Kasumi-1 (cell line): ENCODE data around the gene GPR158.
"Not testable (repeated sequence)": the region's sequence is repeated elsewhere in the genome, so short reads cannot be mapped to it uniquely, and the experiment has no call there.

Experiments
- DNase-seq, 2 experiments: peaks; one replicate each; lab custom pipeline; 2025; lab: John Stamatoyannopoulos, UW

Gene GPR158

DNA sequence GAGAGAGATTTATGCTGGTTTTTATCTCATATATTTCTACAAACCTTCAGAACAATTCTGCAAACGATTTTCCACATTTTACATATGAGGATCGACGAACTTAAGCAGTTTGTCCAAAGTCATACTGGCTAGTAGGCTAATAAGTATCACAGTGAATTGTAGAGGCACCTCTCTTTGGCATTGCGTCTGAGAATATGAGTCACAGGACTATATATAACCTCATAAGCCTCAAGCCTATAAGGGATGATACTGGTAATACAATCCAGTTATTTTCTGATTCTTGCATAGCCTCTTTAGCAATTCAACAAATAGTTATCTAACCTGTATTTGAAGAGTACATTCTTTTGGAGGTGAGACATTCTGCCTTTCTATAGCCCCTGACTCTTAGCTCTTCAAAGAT, 129.8 kb downstream of the GPR158 start:
- DNase-seq: no peak

DNA sequence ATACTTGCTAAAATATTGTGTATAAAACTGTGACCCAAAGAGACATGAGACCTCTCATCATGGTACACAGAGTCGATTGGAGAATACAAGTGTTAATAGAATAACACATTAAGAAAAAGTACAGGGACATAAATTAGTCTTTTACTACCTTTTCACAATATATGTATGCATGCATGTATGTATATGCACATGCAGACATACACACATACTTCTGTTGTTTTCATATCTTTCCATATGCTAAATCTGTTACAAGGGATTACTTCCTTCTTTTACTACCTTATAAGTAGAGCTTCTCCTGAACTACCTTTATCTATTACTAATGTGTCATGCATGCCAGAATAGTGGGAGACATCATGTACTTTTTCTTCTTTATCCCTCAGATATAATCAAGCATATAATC, 131.6 kb downstream of the GPR158 start:
- DNase-seq: no peak

DNA sequence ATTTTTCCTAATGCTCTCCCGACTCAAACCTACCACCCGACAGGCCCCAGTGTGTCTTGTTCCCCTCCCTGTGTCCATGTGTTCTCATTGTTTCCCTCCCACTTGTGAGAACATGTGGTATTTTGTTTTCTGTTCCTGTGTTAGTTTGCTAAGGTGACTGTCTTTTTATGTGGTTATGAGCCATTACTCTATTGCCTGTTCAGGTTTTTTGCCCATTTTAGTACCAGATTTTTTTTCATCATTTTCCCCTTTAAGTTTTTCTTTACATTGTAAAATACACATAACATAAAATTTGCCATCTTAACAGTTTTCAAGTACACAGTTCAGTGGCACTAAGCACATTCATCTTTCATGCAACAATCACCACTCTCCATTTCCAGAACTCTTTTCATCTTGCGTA, 133.5 kb downstream of the GPR158 start:
- DNase-seq: no peak

DNA sequence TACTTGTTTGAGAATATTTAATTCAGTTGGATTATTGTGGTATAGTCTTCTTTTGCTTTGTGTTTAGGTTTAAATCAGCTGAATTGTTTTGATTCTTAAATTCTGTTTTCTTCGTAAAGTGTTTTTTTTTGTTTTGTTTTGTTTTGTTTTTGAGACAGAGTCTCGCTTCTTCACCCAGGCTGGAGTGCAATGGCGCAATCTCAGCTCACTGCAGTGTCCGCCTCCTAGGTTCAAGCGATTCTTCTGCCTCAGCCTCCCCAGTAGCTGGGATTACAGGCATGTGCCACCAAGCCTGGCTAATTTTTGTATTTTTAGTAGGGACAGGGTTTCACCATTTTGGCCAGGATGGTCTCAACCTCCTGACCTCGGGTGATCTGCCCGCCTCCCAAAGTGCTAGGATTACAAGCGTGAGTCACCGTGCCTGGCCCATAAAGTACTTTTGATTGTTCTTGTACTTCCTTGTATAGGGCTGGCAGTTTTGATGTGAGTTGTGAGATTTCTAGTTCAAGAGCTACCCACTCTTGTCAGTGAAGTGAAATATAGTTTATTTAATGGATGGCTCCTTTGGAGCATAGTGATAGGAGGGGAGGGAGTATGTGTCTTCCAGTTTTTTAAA, 142.9 kb downstream of the GPR158 start:
- DNase-seq: not testable (repeated sequence)

DNA sequence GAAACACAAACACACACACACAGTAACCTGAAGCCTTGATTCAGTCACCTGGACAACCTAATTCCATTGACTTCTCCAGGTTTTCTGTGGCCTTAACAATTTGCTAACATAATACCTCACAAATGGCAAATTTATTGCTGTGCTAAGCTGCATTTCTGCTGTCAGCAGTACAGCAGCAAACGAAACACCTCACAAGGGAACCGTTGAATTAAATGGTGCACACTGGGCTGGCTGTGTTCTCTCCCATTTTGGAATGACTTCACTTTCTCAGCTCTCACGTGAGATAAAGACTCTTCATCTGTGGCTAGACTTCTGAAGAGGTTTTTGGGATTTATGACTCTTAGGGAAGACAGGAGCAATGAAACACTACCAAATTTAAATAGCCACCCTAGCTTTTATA, 152.5 kb downstream of the GPR158 start:
- DNase-seq: no peak

DNA sequence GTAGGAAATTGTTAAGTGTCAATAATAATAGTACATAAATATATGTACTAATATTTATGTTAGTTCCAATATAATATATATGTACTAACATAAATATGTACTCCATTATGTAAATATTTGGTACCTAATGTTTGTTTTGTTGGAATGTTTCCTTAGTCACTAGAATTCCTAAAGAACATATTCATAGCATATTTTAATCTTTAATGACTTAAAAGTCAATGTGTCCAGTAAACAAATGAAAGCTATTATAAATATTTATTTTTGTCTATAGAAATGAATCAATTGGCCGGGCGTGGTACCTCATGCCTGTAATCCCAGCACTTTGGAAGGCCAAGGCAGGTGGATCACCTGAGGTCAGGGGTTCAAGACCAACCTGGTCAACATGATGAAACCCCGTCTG, 153.6 kb downstream of the GPR158 start:
- DNase-seq: no peak

DNA sequence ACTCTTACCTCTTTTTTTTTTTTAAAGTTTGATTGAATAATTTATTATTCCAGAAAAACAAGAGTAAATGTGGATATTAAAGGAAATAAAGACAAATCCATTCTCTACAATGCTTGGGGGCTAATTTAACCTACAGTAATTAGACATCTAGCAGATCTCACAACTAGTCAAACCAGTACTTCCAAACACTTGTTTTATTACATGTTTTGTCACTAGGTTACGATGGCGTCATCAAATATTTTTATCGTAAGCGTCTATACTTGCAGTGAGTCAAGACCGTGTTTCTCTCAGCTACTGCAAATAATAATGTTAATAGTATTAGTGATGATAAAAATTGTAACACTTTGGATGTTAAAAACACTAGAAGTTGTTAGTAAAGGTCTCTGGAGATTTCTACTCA, 154.8 kb downstream of the GPR158 start:
- DNase-seq: not testable (repeated sequence)

DNA sequence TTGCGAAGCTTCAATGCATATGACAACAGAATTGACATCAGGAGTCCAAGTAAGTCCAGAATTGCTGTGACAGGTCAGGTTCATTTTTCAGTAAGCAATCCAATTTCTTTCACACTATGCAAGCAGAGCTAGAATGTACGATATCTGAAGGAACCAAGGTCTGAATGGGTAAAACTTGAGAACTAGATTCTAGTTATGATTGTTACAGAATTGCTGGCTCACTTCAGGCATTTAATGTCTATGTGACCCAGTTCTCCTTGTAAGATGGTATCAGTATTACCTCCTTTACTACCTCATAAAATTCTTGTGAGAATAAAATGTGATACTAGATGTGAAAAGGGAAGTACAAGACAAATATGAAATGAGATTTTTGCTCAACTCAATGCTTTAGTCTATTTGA, 159.6 kb downstream of the GPR158 start:
- no peak for DNase-seq

DNA sequence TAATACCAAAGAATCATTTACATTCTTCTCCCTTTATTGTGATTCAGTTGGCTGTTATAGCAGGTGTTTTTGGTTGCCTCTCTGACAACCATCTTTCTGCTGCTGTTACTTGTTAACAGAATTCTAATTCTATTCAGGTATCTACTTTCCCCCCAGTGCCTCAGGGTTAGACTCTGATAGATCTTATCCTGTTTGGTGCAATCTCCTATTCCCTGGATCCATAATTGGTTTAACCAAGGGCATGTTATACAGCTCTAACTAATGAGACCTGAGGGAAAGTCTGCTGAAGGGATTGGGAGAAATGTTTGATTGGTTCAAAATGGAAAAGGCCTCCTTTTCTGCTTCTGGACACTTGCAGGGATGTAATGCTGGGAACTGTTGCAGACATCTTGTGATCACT, 161.5 kb downstream of the GPR158 start:
- no peak for DNase-seq

DNA sequence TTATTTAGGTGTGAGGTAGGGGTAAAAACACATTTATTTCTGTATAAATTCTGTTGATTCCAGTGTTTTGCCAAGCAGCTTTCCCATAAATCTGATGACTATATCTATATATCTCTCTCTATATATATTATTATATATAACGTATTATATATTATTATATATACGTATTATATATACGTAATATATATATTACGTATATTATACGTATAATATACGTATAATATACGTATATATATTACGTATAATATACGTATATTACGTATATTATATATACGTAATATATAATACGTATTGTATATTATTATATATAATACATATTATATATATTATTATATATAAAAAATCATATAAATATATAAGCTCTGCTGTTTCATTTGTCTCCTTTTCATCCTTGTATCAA, 163.5 kb downstream of the GPR158 start:
- DNase-seq: no peak

DNA sequence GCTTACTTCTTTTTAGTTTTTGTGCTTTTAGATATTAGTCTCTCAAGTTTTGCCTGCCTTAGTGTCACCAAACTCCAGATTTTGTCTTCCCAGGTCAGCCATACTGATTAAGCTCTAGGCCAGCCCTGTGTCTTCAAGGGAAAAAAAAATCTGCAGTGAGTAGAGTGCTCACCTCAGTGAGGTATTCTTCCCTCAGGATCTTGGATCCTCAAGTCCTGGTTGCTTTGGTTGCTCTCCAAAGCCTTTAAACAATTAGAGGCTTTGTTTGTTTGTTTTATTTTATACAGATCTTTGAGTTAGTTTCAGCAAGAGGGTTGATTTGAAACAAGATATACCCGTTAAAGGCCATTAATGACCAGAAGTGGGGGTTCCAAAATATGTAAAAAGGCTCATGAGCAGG, 165.2 kb downstream of the GPR158 start:
- DNase-seq: no peak

DNA sequence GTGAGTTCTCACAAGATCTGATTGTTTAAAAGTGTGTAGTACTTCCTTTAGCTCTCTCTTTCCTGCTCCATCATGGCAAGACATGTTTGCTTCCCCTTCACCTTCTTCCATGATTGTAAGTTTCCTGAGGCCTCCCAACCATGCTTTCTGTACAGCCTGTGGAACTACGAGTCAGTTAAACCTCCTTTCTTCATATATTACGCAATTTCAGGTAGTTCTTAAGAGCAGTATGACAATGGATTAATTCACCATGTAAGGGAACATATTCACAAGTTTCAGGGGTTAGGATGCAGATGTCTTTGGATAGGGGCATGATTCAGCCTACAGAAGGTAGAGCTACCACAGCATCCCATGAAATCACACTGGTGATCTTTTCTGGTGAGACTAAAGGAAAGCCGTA, 174.7 kb downstream of the GPR158 start:
- DNase-seq: no peak

DNA sequence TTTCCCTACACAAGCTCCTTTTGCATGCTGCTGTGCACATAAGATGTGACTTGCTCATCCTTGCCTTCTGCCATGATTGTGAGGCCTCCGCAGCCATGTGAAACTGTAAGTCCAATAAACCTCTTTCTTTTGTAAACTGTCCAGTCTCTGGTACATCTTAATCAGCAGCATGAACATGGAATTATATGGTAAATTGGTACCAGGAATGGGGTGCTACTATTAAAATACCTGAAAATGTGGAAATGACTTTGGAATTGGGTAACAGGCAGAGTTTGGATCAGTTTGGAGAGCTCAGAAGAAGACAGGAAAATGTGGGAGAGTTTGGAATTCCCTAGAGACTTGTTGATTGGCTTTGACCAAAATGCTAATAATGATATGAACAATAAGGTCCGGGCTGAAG, 181.8 kb downstream of the GPR158 start:
- no peak for DNase-seq

DNA sequence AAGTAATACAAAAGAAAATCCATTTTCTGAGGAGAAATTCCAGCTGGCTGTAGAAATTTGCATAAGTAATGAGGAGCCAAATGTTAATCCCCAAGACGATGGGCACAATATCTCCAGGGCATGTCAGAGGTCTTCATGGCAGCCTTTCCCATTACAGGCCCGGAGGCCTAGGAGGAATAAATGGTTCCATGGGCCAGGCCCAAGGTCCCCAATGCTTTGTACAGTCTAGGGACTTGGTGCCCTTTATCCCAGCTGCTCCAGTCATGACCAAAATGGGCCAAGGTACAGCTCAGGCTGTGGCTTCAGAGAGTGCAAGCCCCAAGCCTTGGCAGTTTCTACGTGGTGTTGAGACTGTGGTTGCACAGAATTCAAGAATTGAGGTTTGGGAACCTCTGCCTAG, 182.5 kb downstream of the GPR158 start:
- no peak for DNase-seq

DNA sequence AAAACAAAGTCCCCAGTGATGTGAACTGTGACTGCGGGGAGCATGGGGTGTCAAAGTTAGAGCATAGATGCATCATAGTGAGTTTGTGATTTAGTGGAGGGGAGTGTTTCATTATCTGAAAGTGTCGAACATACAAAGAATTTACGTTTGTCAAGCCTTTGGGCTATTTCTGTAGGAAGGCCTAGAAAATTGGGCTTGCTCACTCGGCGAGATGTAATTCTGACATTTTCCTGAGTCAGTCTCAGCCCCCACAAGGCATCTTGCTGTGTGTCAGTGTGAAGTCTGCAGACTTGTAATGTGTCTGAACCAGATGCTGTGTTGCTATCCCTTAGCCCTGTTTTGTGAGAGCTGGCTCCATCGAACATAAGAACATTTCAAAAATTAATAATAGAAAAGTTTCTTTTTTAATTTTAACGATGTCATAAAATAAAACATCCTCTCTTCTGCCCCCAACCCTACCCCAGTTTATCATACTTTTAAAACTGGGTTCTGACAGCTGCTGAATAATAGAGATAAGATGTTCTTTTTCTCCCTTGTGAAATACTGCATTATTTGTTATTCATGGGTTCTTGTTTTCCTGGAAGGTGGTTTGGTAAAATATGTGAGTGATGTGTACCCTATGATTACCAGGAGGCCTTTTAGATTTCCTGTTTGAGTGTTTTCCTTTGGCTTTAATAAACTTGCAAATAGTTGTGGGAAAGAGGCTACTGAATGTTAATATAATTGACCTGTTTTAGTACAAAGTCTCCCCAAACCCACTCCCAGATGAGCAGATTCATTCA, 207.4 kb downstream of the GPR158 start:
- DNase-seq: no peak

DNA sequence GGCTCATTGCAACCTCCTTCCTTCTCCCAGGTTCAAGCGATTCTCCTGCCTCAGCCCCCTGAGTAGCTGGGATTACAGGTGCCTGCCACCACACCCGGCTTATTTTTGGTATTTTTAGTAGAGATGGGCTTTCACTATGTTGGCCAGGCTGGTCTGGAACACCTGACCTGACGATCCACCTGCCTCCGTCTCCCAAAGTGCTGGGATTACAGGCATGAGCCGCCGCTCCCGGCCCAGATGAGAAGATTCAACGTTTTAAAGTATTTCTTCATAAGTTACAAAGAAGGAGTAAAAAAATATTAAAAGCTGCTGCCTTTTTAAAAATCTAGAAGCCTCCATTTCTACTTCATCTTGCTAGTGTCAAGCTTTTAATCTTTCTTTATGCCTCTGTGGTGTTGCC, 208.1 kb downstream of the GPR158 start:
- DNase-seq: not testable (repeated sequence)

DNA sequence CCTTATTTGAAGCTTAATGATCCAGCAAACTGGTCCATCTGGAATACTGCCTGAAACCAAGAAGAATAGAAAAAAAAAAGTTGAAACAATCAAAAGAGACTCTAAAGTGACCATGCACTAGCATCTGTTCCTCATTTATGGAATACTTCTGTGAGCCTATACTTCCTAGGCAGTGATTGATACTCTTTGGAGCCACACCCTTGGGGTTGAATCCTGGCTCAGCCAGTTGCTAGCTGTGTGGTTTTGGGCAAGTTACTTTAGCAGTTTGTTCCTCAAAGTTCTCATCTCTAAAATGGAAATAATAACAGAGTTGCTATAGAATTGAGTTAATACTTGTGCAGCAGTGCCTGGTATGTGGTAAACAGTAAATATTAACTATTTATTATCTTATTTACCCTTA, 208.9 kb downstream of the GPR158 start:
- no peak for DNase-seq

DNA sequence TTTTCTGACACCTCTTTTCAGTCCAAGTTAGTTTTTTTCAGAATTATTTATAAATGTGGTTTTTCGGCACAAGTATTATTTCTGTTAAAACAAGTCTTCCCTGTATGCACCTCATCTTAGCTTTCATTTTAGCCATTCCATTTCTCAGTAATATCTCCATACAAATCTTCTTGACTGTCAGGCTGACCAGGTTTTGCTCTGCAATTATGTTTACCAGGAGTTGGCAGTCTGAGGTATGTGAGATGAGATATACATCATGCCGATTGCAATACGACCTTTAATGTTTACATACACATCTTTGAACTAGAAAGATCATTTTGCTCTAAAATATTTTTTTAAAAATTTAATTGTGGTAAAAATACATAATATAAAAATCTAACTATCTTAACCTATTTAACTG, 209.8 kb downstream of the GPR158 start:
- no peak for DNase-seq

DNA sequence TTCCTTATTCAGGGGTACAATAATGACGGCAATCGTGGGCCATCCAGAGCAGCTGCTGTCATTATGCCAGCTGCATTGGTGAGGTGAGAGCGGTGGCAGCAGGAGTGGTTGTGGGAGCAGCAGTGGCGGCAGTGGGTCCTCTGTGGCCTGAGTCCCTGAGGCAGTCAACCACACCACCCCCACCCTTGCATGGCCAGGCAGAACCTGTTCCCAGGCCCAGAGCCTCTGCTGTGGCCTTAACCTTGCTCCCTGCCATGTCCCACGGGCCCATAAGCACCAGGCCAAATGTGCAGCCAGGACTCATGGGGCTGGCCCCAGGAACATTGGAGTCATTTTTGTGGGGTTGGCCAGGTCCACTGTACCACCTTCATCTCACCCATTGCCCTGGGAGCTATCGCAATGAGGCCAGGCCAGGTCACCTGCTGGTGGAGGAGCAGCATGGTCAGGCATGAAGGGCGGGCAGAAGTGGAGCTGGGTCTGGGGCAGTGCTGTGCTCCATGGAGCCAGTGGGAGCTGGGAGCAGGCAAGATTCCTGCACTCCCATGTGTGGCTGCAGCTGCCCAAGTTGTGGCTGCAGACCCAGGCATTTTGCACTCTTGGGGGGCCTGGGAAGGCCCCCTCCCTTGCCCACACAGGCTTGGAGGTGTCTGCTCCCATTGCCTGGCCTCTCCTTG, 213.5 kb downstream of the GPR158 start:
- no peak for DNase-seq

DNA sequence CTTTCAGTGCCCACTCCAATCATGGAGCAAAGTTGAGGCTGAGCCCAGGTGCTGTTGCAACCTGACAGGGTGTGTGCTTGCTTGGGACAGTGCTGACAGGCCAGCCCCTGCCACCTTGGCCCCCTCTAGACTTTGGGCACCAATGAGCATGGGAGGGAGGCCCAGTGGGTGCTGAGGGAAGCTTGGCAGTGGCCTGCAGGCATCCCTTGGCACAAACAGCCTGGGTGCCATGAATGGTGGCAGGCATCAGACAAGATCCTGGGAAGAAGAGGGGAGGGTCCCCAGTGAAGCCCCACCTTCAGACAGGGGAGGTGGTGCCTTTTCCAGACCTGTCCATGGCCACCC, 214.0 kb downstream of the GPR158 start:
- DNase-seq: no peak

DNA sequence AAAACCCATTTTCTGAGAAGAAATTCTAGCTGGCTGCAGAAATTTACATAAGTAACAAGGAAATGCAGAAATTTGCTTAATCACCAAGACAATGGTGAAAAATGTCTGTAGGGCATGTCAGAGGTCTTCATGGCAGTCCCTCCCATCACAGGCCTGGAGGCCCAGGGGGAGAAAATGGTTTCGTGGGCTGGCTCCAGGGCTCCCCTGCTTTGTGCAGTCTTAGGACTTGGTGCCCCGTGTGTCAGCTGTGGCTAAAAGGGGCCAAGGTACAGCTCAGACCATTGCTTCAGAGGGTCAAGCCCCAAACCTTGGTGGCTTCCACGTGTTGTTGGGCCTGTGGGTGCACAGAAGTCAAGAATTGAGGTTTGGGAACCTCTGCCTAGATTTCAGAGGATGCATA, 215.9 kb downstream of the GPR158 start:
- no peak for DNase-seq

DNA sequence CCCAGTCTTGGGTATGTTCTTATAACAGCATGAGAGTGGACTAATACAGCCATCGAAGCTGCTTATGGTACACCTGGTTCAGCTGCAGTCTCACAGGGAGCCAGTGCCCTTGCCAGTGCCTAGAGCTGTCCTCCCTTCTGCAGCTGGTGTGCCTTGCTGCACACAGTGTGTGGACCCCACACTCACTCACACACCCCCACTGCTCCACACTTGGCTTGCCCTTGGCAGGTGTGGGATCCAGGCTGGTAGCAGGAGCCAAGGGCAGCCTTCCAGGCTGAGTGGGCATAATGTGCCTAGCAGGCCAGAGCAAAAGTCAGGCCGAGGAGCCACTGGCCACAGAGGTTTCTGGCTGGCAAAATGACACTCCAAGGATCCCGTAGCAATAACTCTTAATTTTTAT, 217.3 kb downstream of the GPR158 start:
- no peak for DNase-seq

DNA sequence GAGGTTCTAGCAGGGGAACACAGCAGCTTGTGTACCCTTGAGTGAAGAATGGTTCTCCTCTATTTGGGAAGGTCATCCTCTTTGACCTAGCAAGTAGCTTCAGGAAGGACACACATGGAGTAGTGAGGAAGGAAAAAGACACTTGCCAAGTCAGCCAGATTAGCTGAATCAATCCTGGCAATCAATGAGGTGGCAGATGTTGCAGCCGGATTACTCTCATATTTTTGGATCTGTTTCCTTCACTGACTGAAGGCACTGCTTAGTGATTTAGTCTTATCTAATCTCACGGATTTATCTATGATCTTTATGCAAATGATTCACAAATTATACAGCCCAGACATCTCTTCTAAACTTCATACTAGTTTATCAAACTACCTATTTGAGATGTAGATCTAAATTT, 218.8 kb downstream of the GPR158 start:
- no peak for DNase-seq

DNA sequence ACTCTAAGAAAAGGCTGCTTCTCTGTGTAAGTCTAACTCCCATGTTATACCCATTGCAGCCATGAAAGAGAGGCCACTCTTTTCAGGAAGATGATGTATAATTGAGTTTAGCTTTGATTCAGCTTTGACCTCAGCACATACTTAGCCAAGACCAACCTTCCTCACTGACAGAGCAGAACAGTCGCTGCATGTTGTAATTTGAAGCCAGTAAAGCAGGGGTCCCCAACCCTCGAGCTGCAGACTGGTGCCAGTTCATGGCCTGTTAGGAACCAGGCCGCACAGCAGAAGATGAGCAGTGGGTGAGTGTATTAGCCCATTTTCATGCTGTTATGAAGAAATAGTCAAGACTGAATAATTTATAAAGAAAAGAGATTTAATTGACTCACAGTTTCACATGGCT, 223.9 kb downstream of the GPR158 start:
- DNase-seq: no peak
